ENCODE results near the gene NUP210.

Gene NUP210

GRCh38 chr3:13276438-13277195, 143.5 kb downstream of the NUP210 start:
- DNase-seq (ENCODE audit: low read depth in 2 of 3, low spot score in 2 of 3): no peak

- no peak for DNase-seq (ENCODE audit: low read depth in 2 of 3, low spot score in 2 of 3)
Observed at GRCh38 chr3:13275376-13276005, 144.6 kb downstream of the NUP210 start.

DNA sequence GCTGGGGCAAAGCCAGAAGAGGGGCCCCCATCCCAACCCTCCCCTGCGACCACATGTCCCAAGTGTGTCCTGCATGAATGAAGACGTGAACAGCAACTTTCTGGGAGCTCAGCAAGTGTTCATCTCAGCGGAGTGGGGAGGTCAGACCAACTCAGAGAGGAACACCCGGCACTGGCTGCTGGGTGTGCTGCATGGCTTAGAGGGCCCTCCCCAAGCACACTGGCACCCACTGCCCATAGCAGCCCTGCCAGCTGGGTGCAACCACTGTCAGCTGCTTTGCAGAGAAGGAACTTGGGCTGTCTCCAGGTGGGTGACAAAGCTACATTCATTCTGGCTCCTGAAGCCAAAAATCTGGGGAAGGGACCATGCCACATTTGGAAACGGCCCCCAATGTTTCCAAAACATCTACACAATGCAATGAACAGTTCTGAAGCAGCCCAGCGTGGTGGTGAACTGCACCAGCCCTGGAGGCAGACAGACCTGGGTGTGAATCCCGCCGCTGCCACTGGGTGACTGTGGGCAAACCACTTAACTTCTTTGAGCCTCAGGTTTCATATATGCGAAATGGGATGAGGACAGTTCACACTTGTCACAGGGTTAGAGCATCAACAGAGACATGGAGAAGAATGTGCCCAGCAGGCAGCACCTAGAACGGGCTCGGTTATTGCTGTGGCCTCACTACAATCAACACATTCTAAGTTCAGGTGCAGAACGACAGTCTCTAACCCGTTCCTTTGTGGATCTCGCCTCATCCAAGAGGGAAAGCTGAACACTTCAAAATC, 145.4 kb downstream of the NUP210 start:
- DNase-seq (ENCODE audit: low read depth in 2 of 3, low spot score in 2 of 3): no peak

GRCh38 chr3:13274125-13274524, 146.0 kb downstream of the NUP210 start:
- no peak for DNase-seq (ENCODE audit: low read depth in 2 of 3, low spot score in 2 of 3)

- no peak for DNase-seq (ENCODE audit: low read depth in 2 of 3, low spot score in 2 of 3)
Observed at GRCh38 chr3:13273604-13274105, 146.5 kb downstream of the NUP210 start.

- DNase-seq (ENCODE audit: low read depth in 2 of 3, low spot score in 2 of 3): no peak
Observed at GRCh38 chr3:13272831-13273603, 147.1 kb downstream of the NUP210 start.

- no peak for DNase-seq (ENCODE audit: low read depth in 2 of 3, low spot score in 2 of 3)
Observed at GRCh38 chr3:13269711-13270378, 150.3 kb downstream of the NUP210 start.

GRCh38 chr3:13268961-13269441, 151.1 kb downstream of the NUP210 start:
- no peak for DNase-seq (ENCODE audit: low read depth in 2 of 3, low spot score in 2 of 3)

GRCh38 chr3:13268120-13268519, 152.0 kb downstream of the NUP210 start:
- DNase-seq (ENCODE audit: low read depth in 2 of 3, low spot score in 2 of 3): no peak

GRCh38 chr3:13266651-13267362, 153.3 kb downstream of the NUP210 start:
- DNase-seq (ENCODE audit: low read depth in 2 of 3, low spot score in 2 of 3): no peak
